Skeletal muscle tissue (tissue), 4 donors: ENCODE measurements around the gene TUB. TPM values are rescaled to one million over a fixed set of nuclear protein-coding genes. Genes with fewer than 3 reads are reported as not detected.
A peak's percentile ranks its signal among the peaks of the same experiment; 100 is the strongest.

Experiments
- H3K27ac ChIP-seq: one replicate; pipeline ENCODE4 v1.7.0; 2013; ENCODE audit warnings: mild to moderate bottlenecking, low read depth, low read length, inconsistent platforms
- H3K27me3 ChIP-seq, 3 donors: one replicate each; pipeline ENCODE4 v1.7.0; 2013; ENCODE audit warnings: low read length in 3 of 3; ENCODE audit not compliant: control insufficient read depth in 3 of 3, insufficient read depth in 3 of 3
- H3K36me3 ChIP-seq, 3 donors: one replicate each; pipeline ENCODE4 v1.7.0; 2013; ENCODE audit warnings: low read length in 3 of 3; ENCODE audit not compliant: control insufficient read depth in 3 of 3, insufficient read depth in 3 of 3
- H3K4me1 ChIP-seq, 3 donors: one replicate each; pipeline ENCODE4 v1.7.0; 2013; ENCODE audit warnings: low read length in 3 of 3, mild to moderate bottlenecking in 3 of 3; ENCODE audit not compliant: control insufficient read depth in 3 of 3, insufficient read depth in 3 of 3
- H3K4me3 ChIP-seq, 3 donors: one replicate each; pipeline ENCODE4 v1.7.0; 2013; ENCODE audit warnings: low read length in 3 of 3
- H3K9ac ChIP-seq, 3 donors: one replicate each; pipeline ENCODE4 v1.7.0; 2013; ENCODE audit warnings: low read length in 3 of 3, mild to moderate bottlenecking in 3 of 3, moderate library complexity in 2 of 3, low read depth in 1 of 3
- H3K9me3 ChIP-seq, 3 donors: one replicate each; pipeline ENCODE4 v1.7.0; 2013; ENCODE audit warnings: low read length in 3 of 3; ENCODE audit not compliant: control insufficient read depth in 3 of 3
- total RNA-seq: library from RNA; depleted of rRNA; stranded (reverse); fragments of >200 nt; gene quantifications from one replicate; pipeline ENCODE4 v1.2.3, GENCODE V29; 2014
- donor health status: Osteomylitis.

Gene TUB
- 8.9 TPM for total RNA-seq

GRCh38 chr11:8080674-8081590 is at the start of gene TUB:
Gene TUB, plus strand, starts transcription at chr11:8081211. Its CDS starts 300 bp downstream, at chr11:8081511.
- peak within 1 kb of the TSS; percentile 65 to 69 (median 67) for H3K4me3 ChIP-seq
- peaks cover 9 to 16% (median 9%) of the 10 kb centered on the region in 3 donors for H3K27me3 ChIP-seq
- no peaks in the 10 kb centered on the region for H3K9me3 ChIP-seq
- peak within 1 kb of the TSS; percentile 32 to 77 (median 51) for H3K9ac ChIP-seq
- no peaks in the 10 kb centered on the region for H3K36me3 ChIP-seq
- H3K27ac ChIP-seq, result no peak within 1 kb of the TSS
- peaks cover 7 to 16% (median 9%) of the 10 kb centered on the region in 3 donors for H3K4me1 ChIP-seq

- Histone ChIP-seq H3K4me1 (peaks cover 7 to 25% (median 15%) of the 10 kb centered on the region in 3 donors), H3K9me3 (no peaks in the 10 kb centered on the region), H3K9ac (no peak overlapping the region), H3K27me3 (peaks cover 4 to 32% (median 10%) of the 10 kb centered on the region in 3 donors), H3K4me3 (no peak overlapping the region), H3K36me3 (no peaks in the 10 kb centered on the region), H3K27ac (no peak overlapping the region)
These were observed 49.5 kb upstream of the TUB start for GRCh38 chr11:8031248-8032115.

- H3K36me3 ChIP-seq, result no peaks in the 10 kb centered on the region
These were observed 48.9 kb upstream of the TUB start for GRCh38 chr11:8032122-8032521.

GRCh38 chr11:8032576-8033304 is 48.3 kb upstream of the TUB start:
- Histone ChIP-seq H3K36me3 (no peaks in the 10 kb centered on the region), H3K9ac (peak overlapping the region in 2 of 3 donors; percentile 34 to 60)

More at GRCh38 chr11:8032122-8032521, 48.9 kb upstream of the TUB start:
- Histone ChIP-seq H3K9ac (no peak overlapping the region), H3K4me3 (no peak overlapping the region), H3K27ac (no peak overlapping the region), H3K27me3 (peaks cover 4 to 32% (median 10%) of the 10 kb centered on the region in 3 donors), H3K9me3 (no peaks in the 10 kb centered on the region), H3K4me1 (peaks cover 7 to 25% (median 15%) of the 10 kb centered on the region in 3 donors)

GRCh38 chr11:8033305-8034105 is 47.5 kb upstream of the TUB start:
- H3K4me1 ChIP-seq, result peaks cover 7 to 25% (median 15%) of the 10 kb centered on the region in 3 donors
- no peaks in the 10 kb centered on the region for H3K9me3 ChIP-seq
- H3K27me3 ChIP-seq, result peaks cover 4 to 32% (median 10%) of the 10 kb centered on the region in 3 donors
- H3K4me3 ChIP-seq, result no peak overlapping the region
- H3K27ac ChIP-seq, result no peak overlapping the region
- H3K36me3 ChIP-seq, result no peaks in the 10 kb centered on the region
- H3K9ac ChIP-seq, result peak overlapping the region in 1 of 3 donors; percentile 60

More at GRCh38 chr11:8032576-8033304, 48.3 kb upstream of the TUB start:
- Histone ChIP-seq H3K27me3 (peaks cover 4 to 32% (median 10%) of the 10 kb centered on the region in 3 donors), H3K27ac (no peak overlapping the region), H3K4me3 (peak overlapping the region in 1 of 3 donors; percentile 29), H3K4me1 (peaks cover 7 to 25% (median 15%) of the 10 kb centered on the region in 3 donors), H3K9me3 (no peaks in the 10 kb centered on the region)

- no peaks in the 10 kb centered on the region for H3K9me3 ChIP-seq
- H3K9ac ChIP-seq, result no peak overlapping the region
- H3K4me1 ChIP-seq, result peaks cover 7 to 25% (median 15%) of the 10 kb centered on the region in 3 donors
- H3K4me3 ChIP-seq, result no peak overlapping the region
- no peak overlapping the region for H3K27ac ChIP-seq
- no peaks in the 10 kb centered on the region for H3K36me3 ChIP-seq
- H3K27me3 ChIP-seq, result peaks cover 4 to 32% (median 10%) of the 10 kb centered on the region in 3 donors
These were observed 46.9 kb upstream of the TUB start for GRCh38 chr11:8034106-8034585.

- peaks cover 4 to 30% (median 10%) of the 10 kb centered on the region in 3 donors for H3K27me3 ChIP-seq
- H3K27ac ChIP-seq, result no peak overlapping the region
- no peaks in the 10 kb centered on the region for H3K36me3 ChIP-seq
- no peaks in the 10 kb centered on the region for H3K9me3 ChIP-seq
- H3K4me1 ChIP-seq, result peaks cover 7 to 25% (median 15%) of the 10 kb centered on the region in 3 donors
- H3K9ac ChIP-seq, result no peak overlapping the region
- no peak overlapping the region for H3K4me3 ChIP-seq
These were observed 46.3 kb upstream of the TUB start for GRCh38 chr11:8034604-8035190.

- no peaks in the 10 kb centered on the region for H3K36me3 ChIP-seq
- H3K4me1 ChIP-seq, result peaks cover 7 to 25% (median 15%) of the 10 kb centered on the region in 3 donors
- no peak overlapping the region for H3K9ac ChIP-seq
- no peak overlapping the region for H3K4me3 ChIP-seq
- peaks cover 4 to 25% (median 10%) of the 10 kb centered on the region in 3 donors for H3K27me3 ChIP-seq
- no peak overlapping the region for H3K27ac ChIP-seq
- no peaks in the 10 kb centered on the region for H3K9me3 ChIP-seq
These were observed 45.7 kb upstream of the TUB start for GRCh38 chr11:8035200-8035855.
